Mammary epithelial cell (primary cell): ENCODE results near the gene APBB3.

ENCODE experiments used
- EZH2 ChIP-seq: IDR thresholded peaks from 2 replicates; pipeline ENCODE4 v1.6.1; 2012; ENCODE audit warnings: low read length, inconsistent platforms, borderline replicate concordance
- TF ChIP-seq, protein P1 (sequence below), 2 donors: IDR thresholded peaks in 1 of 2; conservative IDR thresholded peaks in 1 of 2; 2 replicates each; pipeline ENCODE4 v1.5.1; 2011 to 2012; ENCODE audit warnings: inconsistent platforms in 2 of 2, low read length in 2 of 2, mild to moderate bottlenecking in 2 of 2, control low read depth in 1 of 2, low read depth in 1 of 2; ENCODE audit not compliant: insufficient read depth in 1 of 2; ENCODE audit errors: extremely low read depth in 1 of 2

DNA sequence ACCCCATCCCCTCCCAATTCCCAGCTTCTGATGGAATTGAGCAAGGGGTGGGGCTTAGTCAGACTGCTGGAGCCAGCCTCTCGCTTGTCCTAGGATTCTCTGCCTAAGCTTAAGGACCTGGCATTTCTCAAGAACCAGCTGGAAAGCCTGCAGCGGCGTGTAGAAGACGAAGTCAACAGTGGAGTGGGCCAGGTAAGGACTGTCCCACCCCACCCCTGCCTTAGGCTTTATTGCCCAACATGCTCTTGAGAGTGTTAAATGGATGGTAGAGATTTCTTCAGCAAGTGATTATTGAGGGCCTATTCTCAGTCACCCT lies 1.3 kb upstream of the APBB3 start:
- TF ChIP-seq, protein P1, sequence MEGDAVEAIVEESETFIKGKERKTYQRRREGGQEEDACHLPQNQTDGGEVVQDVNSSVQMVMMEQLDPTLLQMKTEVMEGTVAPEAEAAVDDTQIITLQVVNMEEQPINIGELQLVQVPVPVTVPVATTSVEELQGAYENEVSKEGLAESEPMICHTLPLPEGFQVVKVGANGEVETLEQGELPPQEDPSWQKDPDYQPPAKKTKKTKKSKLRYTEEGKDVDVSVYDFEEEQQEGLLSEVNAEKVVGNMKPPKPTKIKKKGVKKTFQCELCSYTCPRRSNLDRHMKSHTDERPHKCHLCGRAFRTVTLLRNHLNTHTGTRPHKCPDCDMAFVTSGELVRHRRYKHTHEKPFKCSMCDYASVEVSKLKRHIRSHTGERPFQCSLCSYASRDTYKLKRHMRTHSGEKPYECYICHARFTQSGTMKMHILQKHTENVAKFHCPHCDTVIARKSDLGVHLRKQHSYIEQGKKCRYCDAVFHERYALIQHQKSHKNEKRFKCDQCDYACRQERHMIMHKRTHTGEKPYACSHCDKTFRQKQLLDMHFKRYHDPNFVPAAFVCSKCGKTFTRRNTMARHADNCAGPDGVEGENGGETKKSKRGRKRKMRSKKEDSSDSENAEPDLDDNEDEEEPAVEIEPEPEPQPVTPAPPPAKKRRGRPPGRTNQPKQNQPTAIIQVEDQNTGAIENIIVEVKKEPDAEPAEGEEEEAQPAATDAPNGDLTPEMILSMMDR (conservative IDR thresholded peaks at IDR 0.05 in 1 of 2, IDR thresholded peaks at IDR 0.05 in 1 of 2; ENCODE audit: extremely low read depth in 1 of 2, insufficient read depth in 1 of 2, low read depth in 1 of 2, low read length in 2 of 2), result no peak
- TF ChIP-seq EZH2, result no peak
